ENCODE measurements around the gene CD22.
A peak's percentile ranks its signal among the peaks of the same experiment; 100 is the strongest.

The CD22 gene

GRCh38 chr19:35307931-35308330 lies 21.1 kb upstream of the CD22 start:
- H3K4me1 ChIP-seq (ENCODE audit: control extremely low read depth in 1 of 4, control insufficient read depth in 4 of 4, insufficient read depth in 4 of 4, low read length in 3 of 4) = peaks cover 0 to 60% (median 24%) of the 10 kb centered on the region in 4 experiments
- WGBS (ENCODE audit: insufficient coverage) = 96% methylated on average over 10 of the region's 10 CpGs
- H3K4me3 ChIP-seq (ENCODE audit: control insufficient read depth in 1 of 7, extremely low read depth in 1 of 7, insufficient read depth in 4 of 7, low read depth in 2 of 7, low read length in 6 of 7) = no peak overlapping the region
- no peaks in the 10 kb centered on the region for H3K36me3 ChIP-seq (ENCODE audit: control insufficient read depth in 4 of 4, insufficient read depth in 4 of 4, low read length in 3 of 4)
- ChIA-PET CTCF (interaction anchor here (1.2 to 2.2 kb wide), 5 partner anchors 16 to 161 kb away, joined by 3 to 7 read pairs (median 5); partner anchors contain the start of gene FFAR3), POLR2A (no interaction called here)
- DNase-seq = no peak
- H3K27ac ChIP-seq (ENCODE audit: insufficient read depth in 1 of 2, low read depth in 1 of 2, low read length in 2 of 2, poor library complexity in 1 of 2, severe bottlenecking in 2 of 2) = no peak overlapping the region
- H3K9me3 ChIP-seq (ENCODE audit: control extremely low read depth in 1 of 5, control insufficient read depth in 4 of 5, insufficient read depth in 2 of 5, low read depth in 1 of 5, low read length in 4 of 5) = no peaks in the 10 kb centered on the region
- no peaks in the 10 kb centered on the region for H3K27me3 ChIP-seq (replicated peaks in 2 of 5; ENCODE audit: control insufficient read depth in 4 of 5, insufficient read depth in 5 of 5, low read length in 4 of 5)

DNA sequence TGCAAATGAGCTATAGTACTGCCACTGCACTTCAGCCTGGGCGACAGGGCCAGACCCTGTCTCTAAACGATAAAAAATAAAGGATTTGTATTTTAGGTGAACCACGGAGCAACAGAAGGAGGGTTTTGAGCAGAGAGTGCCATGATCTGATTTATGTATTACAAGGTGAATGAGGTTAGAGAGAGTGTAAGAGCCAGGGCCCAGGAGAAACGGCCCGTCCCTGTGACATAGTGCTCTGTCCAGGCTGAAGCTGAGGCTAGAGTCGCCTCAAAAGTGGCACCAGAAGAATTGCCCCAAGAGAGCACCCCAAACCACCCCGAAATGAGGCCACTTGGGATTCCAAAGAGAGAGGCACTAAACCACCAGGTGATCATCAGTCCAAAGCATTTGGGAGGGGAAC lies 20.1 kb upstream of the CD22 start:
- 94% methylated on average over 6 of the region's 7 CpGs for WGBS (ENCODE audit: insufficient coverage)
- ChIA-PET POLR2A (no interaction called here), CTCF (interaction anchor here (1.1 to 1.7 kb wide), 3 partner anchors 25 to 160 kb away, joined by 3 to 7 read pairs (median 4); no protein-coding TSS in a partner anchor)
- no peak overlapping the region for H3K27ac ChIP-seq (ENCODE audit: insufficient read depth in 1 of 2, low read depth in 1 of 2, low read length in 2 of 2, poor library complexity in 1 of 2, severe bottlenecking in 2 of 2)
- no peak overlapping the region for H3K4me3 ChIP-seq (ENCODE audit: control insufficient read depth in 1 of 7, extremely low read depth in 1 of 7, insufficient read depth in 4 of 7, low read depth in 2 of 7, low read length in 6 of 7)
- no peaks in the 10 kb centered on the region for H3K36me3 ChIP-seq (ENCODE audit: control insufficient read depth in 4 of 4, insufficient read depth in 4 of 4, low read length in 3 of 4)
- DNase-seq = no peak
- peaks cover 0 to 66% (median 32%) of the 10 kb centered on the region in 4 experiments for H3K4me1 ChIP-seq (ENCODE audit: control extremely low read depth in 1 of 4, control insufficient read depth in 4 of 4, insufficient read depth in 4 of 4, low read length in 3 of 4)
- H3K9me3 ChIP-seq (ENCODE audit: control extremely low read depth in 1 of 5, control insufficient read depth in 4 of 5, insufficient read depth in 2 of 5, low read depth in 1 of 5, low read length in 4 of 5) = no peaks in the 10 kb centered on the region
- no peaks in the 10 kb centered on the region for H3K27me3 ChIP-seq (replicated peaks in 2 of 5; ENCODE audit: control insufficient read depth in 4 of 5, insufficient read depth in 5 of 5, low read length in 4 of 5)

- H3K27me3 ChIP-seq (replicated peaks in 2 of 5; ENCODE audit: control insufficient read depth in 4 of 5, insufficient read depth in 5 of 5, low read length in 4 of 5) = no peaks in the 10 kb centered on the region
- H3K4me1 ChIP-seq (ENCODE audit: control extremely low read depth in 1 of 4, control insufficient read depth in 4 of 4, insufficient read depth in 4 of 4, low read length in 3 of 4) = peaks cover 0 to 66% (median 35%) of the 10 kb centered on the region in 4 experiments
- H3K4me3 ChIP-seq (ENCODE audit: control insufficient read depth in 1 of 7, extremely low read depth in 1 of 7, insufficient read depth in 4 of 7, low read depth in 2 of 7, low read length in 6 of 7) = no peak overlapping the region
- POLR2A ChIA-PET = interaction anchor here (0.6 kb wide), 1 partner anchor 142 kb away, joined by 3 read pairs; no protein-coding TSS in a partner anchor
- H3K27ac ChIP-seq (ENCODE audit: insufficient read depth in 1 of 2, low read depth in 1 of 2, low read length in 2 of 2, poor library complexity in 1 of 2, severe bottlenecking in 2 of 2) = no peak overlapping the region
- no peak for DNase-seq
- CTCF ChIA-PET = interaction anchor here (1.1 kb wide), 2 partner anchors 24 to 42 kb away, joined by 3 to 4 read pairs; no protein-coding TSS in a partner anchor
- no peaks in the 10 kb centered on the region for H3K36me3 ChIP-seq (ENCODE audit: control insufficient read depth in 4 of 4, insufficient read depth in 4 of 4, low read length in 3 of 4)
- 82% methylated on average over 45 of the region's 47 CpGs for WGBS (ENCODE audit: insufficient coverage)
- no peaks in the 10 kb centered on the region for H3K9me3 ChIP-seq (ENCODE audit: control extremely low read depth in 1 of 5, control insufficient read depth in 4 of 5, insufficient read depth in 2 of 5, low read depth in 1 of 5, low read length in 4 of 5)
These were observed 19.3 kb upstream of the CD22 start for GRCh38 chr19:35309481-35310279.

- H3K9me3 ChIP-seq (ENCODE audit: control extremely low read depth in 1 of 5, control insufficient read depth in 4 of 5, insufficient read depth in 2 of 5, low read depth in 1 of 5, low read length in 4 of 5) = no peaks in the 10 kb centered on the region
- CTCF ChIA-PET = no interaction called here
- WGBS (ENCODE audit: insufficient coverage) = 75% methylated on average over 10 of the region's 12 CpGs
These were observed 18.7 kb upstream of the CD22 start for GRCh38 chr19:35310331-35310730.

DNA sequence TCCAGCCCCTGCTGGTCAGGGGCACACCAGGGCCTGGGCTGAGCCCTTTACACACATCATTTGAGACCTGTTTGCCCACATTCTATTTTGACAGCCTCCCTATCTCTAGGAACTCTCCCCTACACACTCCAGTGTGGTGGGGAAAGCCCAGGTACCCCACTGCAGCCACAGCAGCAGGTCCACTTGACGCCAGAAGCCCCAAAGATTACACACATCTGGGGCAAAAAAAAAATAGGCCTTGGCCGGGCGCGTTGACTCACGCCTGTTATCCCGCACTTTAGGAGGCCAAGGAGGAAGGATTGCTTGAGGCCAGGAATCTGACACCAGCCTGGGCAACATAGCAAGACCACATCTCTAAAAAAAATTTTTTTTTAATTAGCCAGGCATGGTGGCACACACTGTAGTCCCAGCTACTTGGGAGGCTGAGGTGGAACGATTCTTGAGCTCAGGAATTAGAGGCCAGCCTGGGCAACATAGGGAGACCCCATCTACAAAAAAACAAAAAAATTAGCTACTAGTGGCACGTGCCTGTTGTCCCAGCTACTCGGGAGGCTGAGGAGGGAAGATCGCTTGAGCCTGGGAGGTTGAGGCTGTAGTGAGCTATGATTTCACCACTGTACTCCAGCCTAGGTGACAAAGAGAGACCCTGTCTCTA lies 18.0 kb upstream of the CD22 start:
- H3K27me3 ChIP-seq (replicated peaks in 2 of 5; ENCODE audit: control insufficient read depth in 4 of 5, insufficient read depth in 5 of 5, low read length in 4 of 5) = no peaks in the 10 kb centered on the region
- ChIA-PET CTCF (interaction anchor here (0.6 to 1.0 kb wide), 3 partner anchors 17 to 37 kb away, joined by 3 to 4 read pairs (median 3); no protein-coding TSS in a partner anchor), POLR2A (no interaction called here)
- no peak overlapping the region for H3K27ac ChIP-seq (ENCODE audit: insufficient read depth in 1 of 2, low read depth in 1 of 2, low read length in 2 of 2, poor library complexity in 1 of 2, severe bottlenecking in 2 of 2)
- no peaks in the 10 kb centered on the region for H3K9me3 ChIP-seq (ENCODE audit: control extremely low read depth in 1 of 5, control insufficient read depth in 4 of 5, insufficient read depth in 2 of 5, low read depth in 1 of 5, low read length in 4 of 5)
- peaks cover 0 to 60% (median 32%) of the 10 kb centered on the region in 4 experiments for H3K4me1 ChIP-seq (ENCODE audit: control extremely low read depth in 1 of 4, control insufficient read depth in 4 of 4, insufficient read depth in 4 of 4, low read length in 3 of 4)
- 98% methylated on average over 8 of the region's 10 CpGs for WGBS (ENCODE audit: insufficient coverage)
- H3K4me3 ChIP-seq (ENCODE audit: control insufficient read depth in 1 of 7, extremely low read depth in 1 of 7, insufficient read depth in 4 of 7, low read depth in 2 of 7, low read length in 6 of 7) = no peak overlapping the region
- no peaks in the 10 kb centered on the region for H3K36me3 ChIP-seq (ENCODE audit: control insufficient read depth in 4 of 4, insufficient read depth in 4 of 4, low read length in 3 of 4)
- DNase-seq = no peak

More at GRCh38 chr19:35310331-35310730, 18.7 kb upstream of the CD22 start:
- H3K36me3 ChIP-seq (ENCODE audit: control insufficient read depth in 4 of 4, insufficient read depth in 4 of 4, low read length in 3 of 4) = no peaks in the 10 kb centered on the region
- DNase-seq = peak in 2 of 3 donors; percentile 58 to 68
- POLR2A ChIA-PET = interaction anchor here (0.6 kb wide), 1 partner anchor 142 kb away, joined by 3 read pairs; no protein-coding TSS in a partner anchor
- no peaks in the 10 kb centered on the region for H3K27me3 ChIP-seq (replicated peaks in 2 of 5; ENCODE audit: control insufficient read depth in 4 of 5, insufficient read depth in 5 of 5, low read length in 4 of 5)
- H3K4me3 ChIP-seq (ENCODE audit: control insufficient read depth in 1 of 7, extremely low read depth in 1 of 7, insufficient read depth in 4 of 7, low read depth in 2 of 7, low read length in 6 of 7) = no peak overlapping the region
- H3K27ac ChIP-seq (ENCODE audit: insufficient read depth in 1 of 2, low read depth in 1 of 2, low read length in 2 of 2, poor library complexity in 1 of 2, severe bottlenecking in 2 of 2) = no peak overlapping the region
- H3K4me1 ChIP-seq (ENCODE audit: control extremely low read depth in 1 of 4, control insufficient read depth in 4 of 4, insufficient read depth in 4 of 4, low read length in 3 of 4) = peaks cover 0 to 61% (median 35%) of the 10 kb centered on the region in 4 experiments

DNA sequence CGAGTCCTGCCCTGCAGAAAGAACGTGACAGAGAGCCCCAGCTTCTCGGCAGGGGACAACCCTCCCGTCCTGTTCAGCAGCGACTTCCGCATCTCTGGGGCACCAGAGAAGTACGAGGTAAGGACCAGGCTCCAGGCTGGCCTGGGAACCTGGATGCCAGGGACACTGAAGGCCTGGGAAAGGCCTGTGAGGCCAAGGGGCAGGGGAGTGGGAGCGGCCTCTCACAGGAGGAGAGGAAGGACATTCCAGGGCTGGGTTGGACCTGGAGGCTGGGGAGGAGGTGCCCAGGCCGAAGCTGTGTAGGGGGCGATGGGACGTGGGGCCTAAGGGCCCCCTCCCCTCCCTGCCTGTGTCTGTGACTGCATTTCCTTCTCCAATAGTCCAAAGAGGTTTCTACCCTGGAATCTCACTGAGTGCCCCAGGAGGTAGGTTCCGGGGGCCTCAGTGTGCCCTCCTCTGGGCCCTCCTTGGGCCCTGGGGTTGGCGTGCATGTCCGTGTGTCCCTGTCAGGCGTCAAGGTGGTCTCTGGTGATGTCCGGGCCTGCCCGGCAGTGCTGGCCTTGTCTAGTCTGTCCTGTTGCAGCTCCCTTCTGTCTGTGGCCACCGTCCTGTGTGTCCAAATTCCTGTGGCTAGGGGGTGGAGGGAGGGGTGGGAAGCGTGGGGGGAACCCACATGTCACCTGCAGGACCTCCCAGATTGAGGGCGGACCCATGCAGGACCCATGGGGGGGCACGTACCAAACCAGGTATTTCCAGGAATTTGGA lies 16.9 kb upstream of the CD22 start:
- ChIA-PET POLR2A (interaction anchor here (1.1 kb wide), 1 partner anchor 40 kb away, joined by 3 read pairs; no protein-coding TSS in a partner anchor), CTCF (interaction anchor here (1.0 to 1.5 kb wide), 2 partner anchors 46 to 199 kb away, joined by 3 read pairs; partner anchors contain the start of gene FFAR3)
- H3K27me3 ChIP-seq (replicated peaks in 2 of 5; ENCODE audit: control insufficient read depth in 4 of 5, insufficient read depth in 5 of 5, low read length in 4 of 5) = no peaks in the 10 kb centered on the region
- 97% methylated on average over 17 of the region's 21 CpGs for WGBS (ENCODE audit: insufficient coverage)
- H3K9me3 ChIP-seq (ENCODE audit: control extremely low read depth in 1 of 5, control insufficient read depth in 4 of 5, insufficient read depth in 2 of 5, low read depth in 1 of 5, low read length in 4 of 5) = no peaks in the 10 kb centered on the region
- H3K36me3 ChIP-seq (ENCODE audit: control insufficient read depth in 4 of 4, insufficient read depth in 4 of 4, low read length in 3 of 4) = no peaks in the 10 kb centered on the region
- H3K27ac ChIP-seq (ENCODE audit: insufficient read depth in 1 of 2, low read depth in 1 of 2, low read length in 2 of 2, poor library complexity in 1 of 2, severe bottlenecking in 2 of 2) = no peak overlapping the region
- H3K4me3 ChIP-seq (ENCODE audit: control insufficient read depth in 1 of 7, extremely low read depth in 1 of 7, insufficient read depth in 4 of 7, low read depth in 2 of 7, low read length in 6 of 7) = no peak overlapping the region
- no peak for DNase-seq
- H3K4me1 ChIP-seq (ENCODE audit: control extremely low read depth in 1 of 4, control insufficient read depth in 4 of 4, insufficient read depth in 4 of 4, low read length in 3 of 4) = peaks cover 0 to 50% (median 25%) of the 10 kb centered on the region in 4 experiments

Data from common myeloid progenitor, CD34-positive (primary cell).